OCI-LY7 (cell line): ENCODE data around the gene ANKS1A. TPM values are rescaled to one million over a fixed set of nuclear protein-coding genes. Genes with fewer than 3 reads are reported as not detected.

Experiments used
- BruUV-seq: library from RNA; stranded (reverse); fragments of 400-500 nt; replicated peaks from 2 replicates; lab custom pipeline; 2021; lab: Mats Ljungman, UMichigan
- CTCF ChIA-PET: fragments of 300-600 bp; sonication (Branson Sonifier 250); formaldehyde crosslinking; loops from one replicate; lab custom pipeline; 2022; ENCODE audit warnings: antibody characterized with exemption; ENCODE audit not compliant: unreplicated experiment; lab: Charles Lee
- POLR2A ChIA-PET: fragments of 300-600 bp; sonication (Branson Sonifier 250); formaldehyde crosslinking; loops from one replicate; lab custom pipeline; 2022; ENCODE audit warnings: antibody characterized with exemption; lab: Charles Lee
- DNase-seq: peaks from one replicate; pipeline ENCODE4 v3.0.0-alpha.2; 2015; ENCODE audit warnings: low spot score
- H2AFZ ChIP-seq: fragments of 200-600 bp; sonication (generic), shearing (Covaris generic); 2 replicates; pipeline ENCODE4 v1.6.1; 2014; ENCODE audit warnings: mild to moderate bottlenecking, antibody characterized with exemption, low read length, moderate library complexity
- H3K27ac ChIP-seq: fragments of 200-600 bp; sonication (generic); 2 replicates; pipeline ENCODE4 v1.5.1; 2014; ENCODE audit warnings: mixed run types, low read depth, mild to moderate bottlenecking, moderate library complexity, low read length, inconsistent platforms; ENCODE audit not compliant: poor library complexity, severe bottlenecking
- H3K36me3 ChIP-seq: fragments of 200-600 bp; sonication (generic); 2 replicates; pipeline ENCODE4 v1.6.1; 2014; ENCODE audit warnings: mild to moderate bottlenecking, antibody characterized with exemption, low read length, moderate library complexity, mixed read lengths; ENCODE audit not compliant: insufficient read depth
- H3K4me1 ChIP-seq: fragments of 200-600 bp; sonication (generic); 2 replicates; pipeline ENCODE4 v1.5.1; 2014; ENCODE audit warnings: mild to moderate bottlenecking, low read length; ENCODE audit not compliant: insufficient read depth, poor library complexity, severe bottlenecking
- H3K4me2 ChIP-seq: fragments of 200-600 bp; sonication (generic); 2 replicates; pipeline ENCODE4 v1.6.1; 2014; ENCODE audit warnings: mild to moderate bottlenecking, low read length
- H3K4me3 ChIP-seq: fragments of 200-600 bp; sonication (generic); 2 replicates; pipeline ENCODE4 v1.5.1; 2014; ENCODE audit warnings: mild to moderate bottlenecking, low read depth, low read length; ENCODE audit not compliant: poor library complexity, severe bottlenecking
- H3K79me2 ChIP-seq: fragments of 200-600 bp; sonication (generic); 2 replicates; pipeline ENCODE4 v1.6.1; 2016; ENCODE audit warnings: low read depth, mild to moderate bottlenecking, low read length, moderate library complexity, mixed read lengths; ENCODE audit not compliant: insufficient read depth
- H3K9me2 ChIP-seq: fragments of 200-600 bp; sonication (generic); 2 replicates; pipeline ENCODE4 v1.6.1; 2016; ENCODE audit warnings: mild to moderate bottlenecking, low read length, mixed read lengths; ENCODE audit not compliant: insufficient read depth
- H3K9me3 ChIP-seq: fragments of 200-600 bp; sonication (generic); 2 replicates; pipeline ENCODE4 v1.6.1; 2014; ENCODE audit warnings: mild to moderate bottlenecking, mixed run types, low read length, mixed read lengths
- H4K20me1 ChIP-seq: fragments of 200-600 bp; sonication (generic); 2 replicates; pipeline ENCODE4 v1.6.1; 2014; ENCODE audit warnings: mild to moderate bottlenecking, antibody characterized with exemption, low read length, moderate library complexity, mixed read lengths; ENCODE audit not compliant: insufficient read depth
- CTCF ChIP-seq: fragments of 200-600 bp; sonication (generic); conservative IDR thresholded peaks from 2 replicates; pipeline ENCODE4 v1.5.1; 2014; ENCODE audit warnings: mild to moderate bottlenecking, antibody characterized with exemption, low read length, moderate library complexity, mixed read lengths
- EZH2phosphoT487 ChIP-seq: fragments of 200-600 bp; sonication (generic); IDR thresholded peaks from 2 replicates; pipeline ENCODE4 v1.6.1; 2018; ENCODE audit warnings: low read depth, borderline replicate concordance, mild to moderate bottlenecking, mixed run types, antibody characterized with exemption, low read length, moderate library complexity, mixed read lengths
- intact Hi-C: fragments of 100-400 bp; cut with micrococcal nuclease; formaldehyde crosslinking; loops from one replicate; pipeline ENCODE4 v1.10.0; 2022; ENCODE audit not compliant: unreplicated experiment
- total RNA-seq, 2 experiments: library from RNA; depleted of rRNA in 1 of 2; stranded (reverse); fragments of >200 nt in 1 of 2; shearing (Covaris generic) in 1 of 2; gene quantifications; 2 replicates each; pipeline ENCODE4 v1.2.3, GENCODE V29; 2014 to 2022

Gene ANKS1A
- total RNA-seq, 2 experiments from 2014 or later, result 7.8 to 13.8 TPM

GRCh38 chr6:35085359-35086281 lies 196.6 kb downstream of the ANKS1A start:
- Histone ChIP-seq H3K9me3 (no peaks in the 10 kb centered on the region), H3K4me3 (no peak overlapping the region), H3K36me3 (no peaks in the 10 kb centered on the region), H4K20me1 (no peaks in the 10 kb centered on the region), H2AFZ (no peak overlapping the region), H3K4me2 (no peak overlapping the region), H3K9me2 (no peaks in the 10 kb centered on the region), H3K27ac (no peak overlapping the region), H3K79me2 (no peaks in the 10 kb centered on the region), H3K4me1 (no peaks in the 10 kb centered on the region)
- intact Hi-C loops, result no loop called here
- POLR2A ChIA-PET, result no interaction called here
- CTCF ChIA-PET, result no interaction called here
- BruUV-seq, result no TSS peak
- DNase-seq, result no peak
- no peak for TF ChIP-seq CTCF
- TF ChIP-seq EZH2phosphoT487, result no peak

- intact Hi-C loops, result no loop called here
- no peaks in the 10 kb centered on the region for H3K4me1 ChIP-seq
- no peaks in the 10 kb centered on the region for H3K9me2 ChIP-seq
- no peak overlapping the region for H3K27ac ChIP-seq
- POLR2A ChIA-PET, result no interaction called here
- CTCF ChIA-PET, result no interaction called here
- DNase-seq, result no peak
- no peaks in the 10 kb centered on the region for H3K79me2 ChIP-seq
- BruUV-seq, result no TSS peak
- H3K4me3 ChIP-seq, result no peak overlapping the region
- H3K9me3 ChIP-seq, result no peaks in the 10 kb centered on the region
- H2AFZ ChIP-seq, result no peak overlapping the region
- H3K36me3 ChIP-seq, result no peaks in the 10 kb centered on the region
- no peak overlapping the region for H3K4me2 ChIP-seq
- H4K20me1 ChIP-seq, result no peaks in the 10 kb centered on the region
- TF ChIP-seq EZH2phosphoT487 (no peak), CTCF (no peak)
Measured at GRCh38 chr6:35086282-35086632, 197.2 kb downstream of the ANKS1A start.
